ENCODE results near the gene SERPINE3.

SERPINE3 gene

DNA sequence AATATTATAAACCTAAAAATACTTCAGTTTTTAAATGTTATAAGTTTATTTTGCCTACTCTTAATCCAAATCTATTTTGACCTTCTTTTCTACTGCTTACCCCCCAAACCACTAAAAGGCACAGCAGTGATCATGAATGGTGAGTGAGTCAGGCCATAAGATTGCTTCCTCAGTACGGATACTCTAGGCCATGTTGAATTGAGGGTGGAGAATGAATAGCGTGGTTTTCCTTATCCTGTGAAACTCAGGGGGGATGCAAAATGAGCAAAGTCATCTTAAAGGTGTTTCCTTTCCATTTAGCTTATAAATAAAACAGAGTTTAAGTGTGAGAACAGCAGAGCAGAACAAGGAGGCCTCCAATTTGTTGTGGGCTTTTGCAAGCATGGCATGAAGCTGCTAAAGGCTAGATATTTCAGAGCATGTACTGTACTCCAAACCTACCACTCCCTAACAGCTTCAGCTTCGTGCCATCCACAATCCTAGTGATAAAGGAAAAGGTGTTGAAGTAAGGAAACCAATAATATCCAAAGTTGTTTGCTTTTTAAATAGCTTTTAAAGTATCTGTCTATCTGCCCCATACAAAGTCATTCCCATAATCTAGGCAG lies 25.0 kb downstream of the SERPINE3 start:
- DNase-seq: no peak

DNA sequence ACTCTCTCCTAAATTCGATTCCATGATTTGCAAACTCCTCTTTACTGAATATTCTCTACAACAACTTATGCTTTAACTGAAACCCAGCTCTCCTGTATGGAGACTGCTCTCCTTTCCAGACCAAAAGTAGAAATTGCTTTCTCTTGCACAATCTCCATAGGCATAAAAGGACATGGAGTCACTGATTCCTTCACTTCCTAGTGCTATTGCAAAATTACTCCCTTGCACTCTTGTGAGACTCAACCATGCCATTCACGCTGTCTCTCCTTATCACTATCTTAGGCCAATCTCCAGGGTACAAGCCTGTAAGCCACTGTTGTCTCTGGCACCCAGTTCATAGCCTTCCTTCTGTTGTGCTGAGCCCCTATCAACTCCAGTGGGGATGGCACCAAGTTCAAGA lies 30.6 kb downstream of the SERPINE3 start:
- no peak for DNase-seq

- DNase-seq: no peak
Observed at GRCh38 chr13:51370811-51371210, 31.3 kb downstream of the SERPINE3 start.

GRCh38 chr13:51371768-51372399 lies 32.4 kb downstream of the SERPINE3 start:
- no peak for DNase-seq

DNA sequence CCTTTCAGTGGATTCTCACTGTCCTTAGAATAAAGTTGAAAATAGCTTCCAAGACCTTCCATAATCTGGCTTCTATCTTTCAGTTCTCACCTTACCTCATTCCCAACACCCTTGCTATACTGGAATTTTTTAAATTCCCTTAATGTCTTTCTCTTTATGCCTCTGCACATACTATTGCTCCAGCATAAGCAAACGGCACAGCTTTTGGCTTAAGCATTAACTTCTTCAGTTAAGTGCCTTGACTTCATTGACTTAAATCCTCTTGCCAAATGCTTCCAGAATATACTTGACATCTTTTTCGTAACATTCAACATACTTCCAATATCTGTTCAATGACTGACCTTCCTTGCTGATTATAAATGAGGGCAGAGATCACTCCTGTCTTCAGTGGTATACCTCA lies 34.0 kb downstream of the SERPINE3 start:
- no peak for DNase-seq

GRCh38 chr13:51380269-51380668 lies 40.8 kb downstream of the SERPINE3 start:
- DNase-seq: no peak

DNA sequence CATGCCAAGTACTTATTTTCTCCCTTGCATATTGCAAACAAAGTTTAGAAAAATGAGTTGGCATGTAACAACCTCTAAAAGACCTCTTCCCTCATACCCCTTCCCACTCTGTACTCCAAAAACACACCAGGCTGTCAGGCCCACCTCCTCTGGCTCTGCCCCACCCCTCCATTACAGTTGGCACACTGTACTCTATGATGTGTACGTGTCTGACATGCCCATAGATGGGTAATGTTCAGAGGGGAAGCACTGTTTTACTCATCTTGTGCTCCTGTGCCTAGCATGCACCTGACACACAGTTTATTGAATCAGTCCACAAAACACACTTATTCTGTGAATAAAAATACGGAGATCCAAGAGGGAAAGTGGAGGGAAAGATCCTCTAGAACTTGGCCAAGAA lies 45.6 kb downstream of the SERPINE3 start:
- DNase-seq: no peak

DNA sequence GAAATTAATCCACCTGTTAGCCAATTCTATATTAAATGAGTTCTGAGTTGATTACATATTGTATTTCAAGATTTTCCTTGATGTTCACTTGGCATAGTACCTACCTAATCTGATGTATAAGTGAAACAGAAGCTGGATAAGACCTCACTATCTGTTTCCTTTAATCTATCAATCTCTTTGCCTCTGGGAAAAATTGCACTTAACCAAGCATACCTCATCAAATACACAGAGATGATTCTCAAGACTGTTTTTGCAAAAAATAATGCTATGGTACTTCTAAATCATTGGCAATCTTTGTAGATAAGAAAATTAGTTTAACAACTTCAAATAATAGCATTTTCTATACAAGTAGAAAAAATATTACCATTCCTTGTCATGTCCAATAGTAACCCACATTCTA lies 55.2 kb downstream of the SERPINE3 start:
- no peak for DNase-seq

DNA sequence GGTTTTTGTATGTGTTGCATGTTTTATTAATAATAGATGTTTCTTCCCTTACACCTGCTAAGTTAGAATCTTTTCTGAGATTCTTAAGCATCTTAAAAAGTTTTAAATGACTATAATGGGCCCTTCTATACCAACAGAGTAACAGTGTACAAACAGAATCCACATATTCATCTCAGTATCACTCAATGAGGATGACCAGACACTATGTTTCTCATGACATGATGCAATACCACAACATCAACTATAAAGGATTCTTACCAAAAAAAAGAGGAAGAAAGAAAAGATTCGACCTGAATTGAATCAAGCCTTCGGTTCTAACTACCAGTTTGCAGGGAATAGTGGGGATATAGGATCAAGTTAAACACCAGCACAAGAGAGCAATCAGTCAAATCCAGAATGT lies 56.9 kb downstream of the SERPINE3 start:
- DNase-seq: no peak

DNA sequence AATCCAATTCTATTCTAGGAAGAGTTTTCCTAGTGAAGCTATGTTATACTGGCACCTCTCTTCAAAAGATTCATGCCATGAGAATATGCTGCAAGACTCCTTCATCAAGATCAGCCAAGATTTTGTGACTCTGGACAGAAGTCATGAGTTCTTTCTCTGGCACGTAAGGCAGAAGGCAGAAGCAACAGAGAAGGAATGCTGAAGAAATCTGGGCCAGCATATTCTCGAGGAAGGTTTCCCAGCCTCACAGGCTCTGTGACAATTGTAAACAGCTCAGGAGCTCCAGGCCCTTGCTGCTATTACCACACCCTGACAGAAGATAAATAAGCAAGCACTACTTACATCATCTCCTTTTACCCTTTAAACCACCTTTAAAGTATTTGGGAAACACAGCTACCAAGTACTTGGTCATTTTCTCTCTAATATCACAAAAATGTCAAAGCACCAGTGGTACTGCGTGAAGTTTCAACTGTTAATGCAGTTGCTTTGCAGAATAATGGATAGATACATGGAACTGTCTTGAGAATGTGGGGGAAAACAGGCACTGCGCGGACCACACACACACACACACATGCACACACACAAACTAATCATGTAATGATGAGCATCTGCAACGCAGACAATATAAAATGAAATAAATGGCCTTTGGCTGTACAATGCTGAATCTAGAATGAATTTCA lies 57.9 kb downstream of the SERPINE3 start:
- no peak for DNase-seq

GRCh38 chr13:51405176-51405575 lies 65.7 kb downstream of the SERPINE3 start:
- no peak for DNase-seq

GRCh38 chr13:51412431-51412830 lies 72.9 kb downstream of the SERPINE3 start:
- no peak for DNase-seq
